IPS-NIHi7 (cell line): Measurements from ENCODE around the gene ATG7.
"Not testable (repeated sequence)": the region's sequence is repeated elsewhere in the genome, so short reads cannot be mapped to it uniquely, and the experiment has no call there.

Experiments used
- DNase-seq: peaks from one replicate; pipeline ENCODE4 v3.0.0; 2012; ENCODE audit warnings: mixed read lengths; ENCODE audit errors: extremely low spot score

ATG7 gene

GRCh38 chr3:11589706-11590105, 317.5 kb downstream of the ATG7 start:
- DNase-seq = no peak

GRCh38 chr3:11591002-11591355, 318.8 kb downstream of the ATG7 start:
- DNase-seq = no peak

- DNase-seq = peak; percentile 73
These were observed 319.4 kb downstream of the ATG7 start for GRCh38 chr3:11591391-11592282.

DNA sequence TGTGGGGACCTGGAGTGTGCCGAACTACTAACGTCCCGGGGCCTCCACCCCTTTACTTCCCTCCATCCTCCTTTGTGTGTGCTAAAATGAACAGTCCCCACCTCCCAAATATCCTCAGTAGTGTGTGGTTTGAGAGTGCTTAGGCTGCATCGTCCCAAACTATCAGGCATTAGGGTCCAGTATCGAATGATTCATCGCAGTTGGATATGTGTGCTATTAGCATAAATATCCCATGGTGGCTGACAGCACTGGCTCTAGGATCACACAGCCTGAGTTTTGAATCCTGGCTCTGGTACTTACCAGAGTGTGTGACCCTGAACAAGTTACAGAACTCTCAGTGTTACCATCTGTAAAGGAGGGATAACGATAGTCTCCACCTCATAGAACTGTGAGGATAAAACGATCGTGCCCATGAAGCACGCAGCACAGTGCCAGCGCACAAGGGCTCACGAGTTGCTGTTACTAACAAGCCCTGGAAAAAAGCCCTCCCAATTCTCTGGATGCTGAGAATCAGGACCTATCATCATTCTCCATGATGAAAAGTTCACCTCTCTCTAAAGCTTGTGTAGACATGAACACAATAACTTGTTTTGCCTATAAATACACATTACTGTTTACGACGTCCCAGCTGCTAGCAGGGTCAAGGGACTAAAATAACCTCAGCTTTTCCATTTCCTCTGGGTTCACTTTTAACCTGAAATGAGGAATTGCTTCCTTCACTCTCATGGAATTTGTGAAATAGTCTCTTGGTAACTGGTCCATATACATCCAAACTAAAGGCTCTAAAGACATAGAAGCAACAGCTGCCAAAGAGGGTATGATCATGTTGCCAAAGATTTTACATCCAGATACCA, 320.5 kb downstream of the ATG7 start:
- no peak for DNase-seq

GRCh38 chr3:11593318-11594034, 321.3 kb downstream of the ATG7 start:
- no peak for DNase-seq

GRCh38 chr3:11595024-11595423, 322.8 kb downstream of the ATG7 start:
- not testable (repeated sequence) for DNase-seq

GRCh38 chr3:11596387-11596786, 324.2 kb downstream of the ATG7 start:
- no peak for DNase-seq

GRCh38 chr3:11600501-11601282, 328.5 kb downstream of the ATG7 start:
- peak; percentile 55 for DNase-seq

DNA sequence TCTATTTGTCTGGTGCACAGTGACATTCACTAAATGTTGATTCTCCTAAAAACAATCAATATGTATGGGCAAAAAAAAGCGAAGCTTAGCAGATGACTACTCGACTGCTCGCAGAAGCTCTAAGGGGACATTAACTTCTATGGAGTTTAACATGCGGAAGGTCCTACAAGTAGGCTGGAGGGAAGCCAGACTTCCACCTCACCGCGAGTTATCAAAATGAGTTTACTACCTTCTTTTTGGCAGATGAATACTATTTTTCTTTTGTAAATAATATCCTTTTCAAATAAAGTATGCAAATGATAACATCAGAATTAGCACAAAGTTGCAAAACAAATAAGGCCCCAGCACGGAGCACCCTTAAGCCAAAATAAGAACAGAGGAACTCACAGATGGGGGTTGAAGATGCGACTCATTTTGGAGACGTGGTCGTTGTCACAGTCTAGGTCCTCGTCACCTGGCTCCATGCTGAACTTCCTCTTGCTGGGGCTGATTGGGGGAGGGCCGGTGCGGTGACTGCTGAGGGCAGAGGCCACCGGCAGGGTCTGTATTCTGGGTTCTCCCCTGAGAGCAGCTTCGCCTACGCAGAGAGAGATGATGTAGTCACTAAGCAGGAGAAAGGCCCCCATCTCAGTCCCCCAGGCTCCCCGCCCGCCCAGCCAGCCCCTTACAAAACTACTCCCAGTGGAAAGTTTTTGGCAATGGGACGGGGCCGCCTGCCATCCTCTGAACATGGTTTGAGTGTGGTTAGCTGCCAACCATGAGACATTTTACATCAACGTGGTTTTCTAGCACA, 329.4 kb downstream of the ATG7 start:
- DNase-seq = no peak

DNA sequence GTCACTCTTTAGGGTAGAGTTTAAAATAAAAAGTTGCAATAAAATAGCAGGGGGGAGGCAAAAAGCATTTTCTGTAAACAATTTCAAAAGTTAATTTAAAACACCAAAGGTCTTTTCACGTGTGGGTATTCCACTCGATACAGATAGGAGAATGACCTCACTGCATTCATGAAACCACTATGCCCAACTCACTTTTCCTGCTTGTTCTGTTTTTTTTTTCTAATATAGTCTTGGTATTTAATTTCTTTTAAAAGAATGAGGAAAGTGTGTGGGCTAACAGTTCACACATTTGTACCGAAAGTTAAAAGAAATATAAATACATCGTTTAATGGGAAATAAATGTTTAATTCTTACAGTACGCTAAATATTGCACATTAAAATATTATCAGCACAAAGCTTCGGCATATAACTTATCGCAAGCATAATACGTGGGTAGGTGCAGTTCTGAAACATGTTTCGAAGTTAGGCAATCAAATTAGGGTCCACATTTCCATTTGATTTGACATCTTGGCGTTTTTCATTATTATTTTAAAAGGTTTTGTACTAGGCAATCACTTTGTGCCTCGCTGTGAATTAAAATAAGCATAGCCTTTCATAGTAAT, 330.1 kb downstream of the ATG7 start:
- DNase-seq = no peak

- no peak for DNase-seq
These were observed 330.8 kb downstream of the ATG7 start for GRCh38 chr3:11602886-11603527.

DNA sequence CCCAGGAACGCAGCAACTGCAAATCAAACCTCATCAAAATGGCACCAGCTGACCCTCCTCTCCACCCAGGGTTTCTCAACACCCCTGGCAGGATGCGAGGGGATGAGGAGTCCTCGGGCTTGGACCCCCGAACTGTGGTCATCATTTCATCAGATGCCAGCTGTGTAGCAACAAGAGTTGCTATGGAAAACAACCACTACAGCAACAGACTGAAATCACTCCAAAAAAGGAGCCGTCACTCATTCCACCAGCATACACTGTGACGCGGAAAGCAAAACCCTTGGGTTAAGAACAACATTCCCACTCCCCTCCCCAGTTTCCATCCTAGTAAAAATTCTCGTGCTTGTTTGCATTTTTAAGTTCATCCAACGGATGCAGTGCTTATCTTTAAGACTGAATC, 331.4 kb downstream of the ATG7 start:
- DNase-seq = no peak

GRCh38 chr3:11604139-11604892, 332.1 kb downstream of the ATG7 start:
- DNase-seq = no peak

GRCh38 chr3:11605398-11605797, 333.2 kb downstream of the ATG7 start:
- no peak for DNase-seq

DNA sequence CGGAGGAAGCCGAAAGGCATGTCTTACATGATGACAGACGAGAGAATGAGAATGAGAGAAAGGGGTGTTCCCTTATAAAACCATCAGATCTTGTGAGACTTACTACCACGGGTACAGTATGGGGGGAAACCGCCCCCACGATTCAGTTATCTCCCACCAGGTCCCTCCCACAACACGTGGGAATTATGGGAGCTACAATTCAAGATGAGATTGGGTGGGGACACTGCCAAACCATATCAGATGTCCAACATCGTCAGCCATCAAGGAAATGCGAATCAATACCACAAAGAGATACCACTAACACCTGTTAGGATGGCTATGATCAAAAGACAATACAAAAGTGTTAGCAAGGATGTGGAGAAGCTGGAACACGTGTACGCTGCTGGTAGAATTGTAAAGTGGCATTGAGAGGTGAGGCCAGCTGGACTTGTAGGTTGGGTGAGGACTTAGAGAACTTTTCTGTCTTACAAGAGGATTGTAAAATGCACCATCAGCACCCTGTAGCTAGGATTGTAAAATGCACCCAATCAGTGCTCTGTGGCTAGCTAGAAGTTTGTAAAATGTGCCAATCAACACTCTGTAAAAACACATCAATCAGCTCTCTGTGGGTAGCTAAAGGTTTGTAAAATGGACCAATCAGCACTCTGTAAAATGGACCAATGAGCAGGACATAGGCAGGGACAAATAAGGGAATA, 334.0 kb downstream of the ATG7 start:
- no peak for DNase-seq

DNA sequence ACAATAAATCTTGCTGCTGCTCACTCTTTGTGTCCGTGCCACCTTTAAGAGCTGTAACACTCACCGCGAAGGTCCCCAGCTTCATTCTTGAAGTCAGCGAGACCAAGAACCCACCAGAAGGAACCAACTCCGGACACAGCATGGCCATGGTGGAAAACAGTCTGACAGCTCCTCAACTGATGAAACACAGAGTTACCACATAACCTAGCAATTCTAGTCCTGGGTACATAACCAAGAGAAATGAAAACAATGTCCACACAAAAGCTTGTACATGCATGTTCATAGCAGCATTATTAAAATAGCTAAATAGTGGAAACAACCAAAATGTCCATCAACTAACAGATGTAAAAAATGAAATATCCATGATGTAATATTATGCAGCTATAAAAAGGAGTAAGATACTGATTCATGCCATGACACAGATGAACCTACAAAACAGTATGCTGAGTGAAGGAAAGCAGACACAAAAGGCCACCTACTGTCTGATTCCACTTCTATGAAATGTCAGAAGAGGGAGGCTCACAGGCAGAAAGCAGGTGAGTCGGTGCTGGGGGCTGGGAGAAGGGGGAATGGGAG, 334.8 kb downstream of the ATG7 start:
- no peak for DNase-seq
